LNCAP (cell line): ENCODE measurements around the gene KCNJ1.

Experiments used
- TF ChIP-seq, protein P1 (sequence below): fragments of 450-650 bp; IDR thresholded peaks from 2 replicates; pipeline ENCODE4 v1.5.1; 2017; ENCODE audit warnings: mild to moderate bottlenecking

The KCNJ1 gene

DNA sequence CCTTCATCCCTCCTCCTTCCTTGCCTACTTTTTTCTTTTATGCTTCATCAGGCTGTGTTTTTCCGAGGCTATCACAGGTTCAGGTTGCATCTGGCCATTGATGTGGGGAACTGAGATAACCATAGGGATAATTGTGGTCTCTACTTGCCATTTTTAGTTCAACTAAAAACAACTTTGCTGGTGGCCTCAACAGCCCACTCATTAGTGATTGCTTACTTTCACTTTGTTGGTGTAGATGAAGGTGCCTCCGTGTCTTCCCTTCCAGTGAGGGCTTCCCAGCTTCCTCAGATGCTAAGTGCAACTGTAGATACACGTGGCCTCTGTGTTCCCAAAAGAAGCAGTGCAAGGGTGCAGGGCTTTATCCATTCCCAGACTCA is 35.0 kb downstream of the KCNJ1 start:
- TF ChIP-seq, protein P1, sequence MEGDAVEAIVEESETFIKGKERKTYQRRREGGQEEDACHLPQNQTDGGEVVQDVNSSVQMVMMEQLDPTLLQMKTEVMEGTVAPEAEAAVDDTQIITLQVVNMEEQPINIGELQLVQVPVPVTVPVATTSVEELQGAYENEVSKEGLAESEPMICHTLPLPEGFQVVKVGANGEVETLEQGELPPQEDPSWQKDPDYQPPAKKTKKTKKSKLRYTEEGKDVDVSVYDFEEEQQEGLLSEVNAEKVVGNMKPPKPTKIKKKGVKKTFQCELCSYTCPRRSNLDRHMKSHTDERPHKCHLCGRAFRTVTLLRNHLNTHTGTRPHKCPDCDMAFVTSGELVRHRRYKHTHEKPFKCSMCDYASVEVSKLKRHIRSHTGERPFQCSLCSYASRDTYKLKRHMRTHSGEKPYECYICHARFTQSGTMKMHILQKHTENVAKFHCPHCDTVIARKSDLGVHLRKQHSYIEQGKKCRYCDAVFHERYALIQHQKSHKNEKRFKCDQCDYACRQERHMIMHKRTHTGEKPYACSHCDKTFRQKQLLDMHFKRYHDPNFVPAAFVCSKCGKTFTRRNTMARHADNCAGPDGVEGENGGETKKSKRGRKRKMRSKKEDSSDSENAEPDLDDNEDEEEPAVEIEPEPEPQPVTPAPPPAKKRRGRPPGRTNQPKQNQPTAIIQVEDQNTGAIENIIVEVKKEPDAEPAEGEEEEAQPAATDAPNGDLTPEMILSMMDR: no peak

DNA sequence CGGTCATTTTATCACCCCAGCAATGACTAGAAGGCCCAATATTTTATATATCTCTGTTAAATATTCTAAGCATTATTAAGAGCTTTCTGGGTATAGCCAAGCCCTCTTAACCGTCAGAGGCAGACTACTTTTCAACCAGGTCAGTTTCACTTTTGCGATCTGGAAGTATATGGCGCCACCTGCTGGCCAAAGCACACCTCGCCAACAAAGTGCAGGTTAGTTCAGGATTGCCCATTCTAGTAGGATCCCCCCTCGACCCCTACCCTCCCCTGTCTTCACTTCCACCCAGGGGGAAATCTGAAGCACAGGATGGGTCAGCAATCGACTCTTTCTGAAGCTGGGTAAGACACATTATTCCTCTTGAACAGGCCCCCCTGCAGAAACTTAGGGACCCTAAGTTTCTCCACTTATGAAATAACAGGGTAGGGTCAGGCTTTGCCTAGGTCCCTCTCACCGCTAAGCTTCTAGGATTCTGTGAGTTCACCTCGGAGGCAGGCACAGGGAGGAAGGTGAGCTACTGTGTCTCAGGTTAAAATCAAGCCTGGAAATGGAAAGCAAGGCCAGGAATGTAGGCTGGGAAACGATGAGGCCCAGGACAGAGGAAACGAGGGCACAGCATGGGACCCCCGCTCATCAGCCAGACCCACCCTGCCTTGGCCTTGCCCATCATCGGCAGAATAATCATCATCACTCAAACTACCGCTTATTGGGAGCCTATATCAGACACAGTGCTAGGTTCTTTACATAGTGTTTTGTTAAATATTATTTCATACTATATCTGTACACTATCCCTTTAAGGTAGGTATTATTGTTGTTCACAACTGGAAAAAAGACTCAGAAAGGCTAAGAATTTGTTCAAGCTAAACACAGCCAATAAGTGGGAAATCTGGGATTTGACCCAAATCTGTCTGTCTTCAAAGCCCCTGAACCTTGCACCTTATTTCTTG is 35.6 kb downstream of the KCNJ1 start:
- TF ChIP-seq, protein P1: peak; percentile 92

DNA sequence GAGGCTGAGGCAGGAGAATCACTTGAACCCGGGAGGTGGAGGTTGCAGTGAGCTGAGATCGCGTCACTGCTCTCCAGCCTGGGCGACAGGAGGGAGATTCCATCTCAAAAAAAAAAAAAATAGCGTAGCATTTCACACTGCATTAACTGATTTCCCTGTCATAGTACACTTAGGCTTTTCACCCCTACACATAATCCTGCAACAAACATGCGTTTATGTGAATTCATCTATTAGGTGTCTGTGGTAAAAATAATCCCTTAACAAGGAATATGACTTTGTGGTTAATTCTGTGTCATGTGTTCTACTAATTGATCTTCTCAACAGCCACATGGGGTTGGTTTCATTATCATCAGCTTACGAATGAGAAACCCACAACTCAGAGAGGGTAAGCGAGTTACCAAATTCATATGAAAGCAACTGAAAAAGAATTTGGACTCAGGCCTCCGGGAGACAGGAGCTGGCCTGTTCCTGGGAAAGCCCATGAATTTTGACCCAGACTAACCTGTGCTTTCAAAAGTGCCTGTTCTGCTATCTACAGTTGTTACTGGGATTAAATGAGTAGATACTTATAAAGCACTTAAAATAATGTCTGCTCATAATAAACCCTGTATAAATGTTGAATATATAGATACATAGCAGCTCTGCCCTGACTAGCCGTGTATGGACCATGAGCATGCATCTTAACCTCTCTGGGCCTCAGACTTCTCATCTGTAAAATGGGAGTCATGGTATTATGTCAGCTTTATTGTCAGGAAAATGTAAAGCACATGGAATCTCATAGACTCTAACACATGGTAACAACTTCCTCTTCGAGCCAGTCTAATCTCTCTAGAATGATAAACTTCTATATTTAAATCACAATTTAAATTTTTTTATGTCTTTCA is 36.6 kb downstream of the KCNJ1 start:
- TF ChIP-seq, protein P1: no peak

DNA sequence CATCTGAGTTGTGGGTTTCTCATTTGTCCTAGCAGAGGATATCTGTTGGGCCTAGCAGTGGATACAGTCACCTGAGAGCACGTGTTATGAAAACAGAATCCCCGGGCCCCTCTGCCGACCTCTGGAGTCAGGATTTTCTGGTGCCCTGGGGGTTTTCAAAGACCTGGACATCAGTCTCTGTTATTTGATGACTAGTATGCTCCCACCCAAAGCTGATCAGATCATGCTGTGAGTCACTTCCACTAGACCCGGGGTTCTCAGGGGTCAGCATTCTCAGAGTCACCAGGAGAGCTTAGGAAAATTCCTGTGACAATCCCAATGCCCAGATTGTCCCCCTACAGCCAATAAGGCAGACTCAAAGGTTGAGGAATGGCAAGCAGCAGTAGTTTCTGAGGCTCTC is 38.7 kb downstream of the KCNJ1 start:
- TF ChIP-seq, protein P1: no peak

DNA sequence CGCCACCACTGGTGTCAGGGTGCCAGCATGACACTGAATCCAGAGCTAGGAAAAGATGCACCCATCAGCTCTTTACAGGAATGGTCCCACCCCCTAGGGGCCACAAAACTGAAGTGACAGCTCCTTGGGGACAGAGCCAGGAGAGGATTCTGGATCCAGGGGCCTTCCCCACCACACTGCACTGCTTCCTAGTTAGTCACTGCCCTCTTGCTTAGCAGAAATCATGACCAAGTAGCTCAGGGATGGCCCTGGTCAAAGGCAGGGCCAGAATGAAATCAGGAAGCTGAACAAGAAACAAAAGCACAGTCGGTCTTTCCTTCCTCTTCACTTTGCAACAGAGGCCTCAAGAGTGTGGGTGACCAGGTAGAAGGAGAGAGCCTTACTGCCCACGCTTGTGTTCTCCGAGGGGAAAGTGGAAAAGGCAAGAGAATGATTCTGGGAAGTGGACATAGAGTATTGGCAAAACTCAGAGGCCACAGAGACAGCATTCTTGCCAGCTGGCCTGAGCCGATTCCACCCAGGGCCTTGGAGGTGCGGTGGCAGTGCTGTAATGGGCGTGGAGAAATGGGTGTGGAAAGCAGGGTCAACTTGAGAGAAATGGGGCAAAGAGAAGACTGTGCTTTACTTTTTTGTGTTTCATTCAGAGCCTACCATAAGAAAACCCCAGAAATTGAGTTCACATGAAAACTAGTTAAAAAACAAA is 39.8 kb downstream of the KCNJ1 start:
- TF ChIP-seq, protein P1: no peak

DNA sequence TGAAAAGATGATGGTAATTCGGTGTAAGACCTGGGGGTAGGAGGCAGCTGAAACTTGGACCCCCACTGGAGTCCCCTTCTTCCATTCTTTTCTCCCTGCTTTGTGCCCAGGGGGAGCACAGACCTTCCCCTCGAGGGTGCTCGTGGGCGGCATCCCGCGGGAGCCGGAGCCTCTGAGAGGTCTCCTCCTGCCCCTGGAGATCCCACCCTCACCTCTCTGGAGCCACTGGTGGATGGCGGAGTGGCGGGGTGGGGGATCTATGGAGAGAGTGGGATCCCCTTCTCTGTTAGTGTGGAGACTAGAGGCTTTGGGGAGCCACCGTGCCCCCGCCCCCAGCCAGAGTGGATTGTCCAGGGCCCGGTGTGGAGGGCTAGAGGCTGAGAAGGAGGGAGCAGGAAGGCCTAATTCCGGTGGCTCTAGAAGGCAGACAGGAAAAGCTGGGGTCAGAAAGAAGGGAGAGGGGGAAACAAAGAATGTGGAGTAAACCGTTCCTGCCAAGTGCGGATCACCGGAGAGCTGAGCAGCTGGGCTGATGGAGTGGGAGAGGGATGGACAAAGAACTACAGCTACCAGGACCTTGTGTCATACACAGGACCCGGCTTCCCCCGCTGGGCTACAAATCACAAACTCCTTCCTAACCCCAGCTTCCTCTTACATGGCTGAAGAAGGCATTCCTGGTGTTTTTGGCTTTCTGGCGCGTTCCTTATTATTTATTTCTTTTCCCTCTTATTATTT is 41.9 kb downstream of the KCNJ1 start:
- TF ChIP-seq, protein P1: no peak
